WTC11 (cell line): ENCODE results near the gene SIGLEC12. TPM values are rescaled to one million over a fixed set of nuclear protein-coding genes. Genes with fewer than 3 reads are reported as not detected.

Experiments used
- ATAC-seq: fragments of 200-7000 bp; cut with Tn5 transposase; 2 replicates; pipeline ENCODE4 v1.10.0; 2021; ENCODE audit warnings: mild to moderate bottlenecking, moderate library complexity
- CTCF ChIA-PET: fragments of 300-600 bp; sonication (Branson Sonifier 250); formaldehyde crosslinking; loops from one replicate; lab custom pipeline; 2021; ENCODE audit warnings: antibody characterized with exemption; lab: Charles Lee
- POLR2A ChIA-PET: fragments of 350-600 bp; sonication (Branson Sonifier 250); formaldehyde crosslinking; loops from one replicate; lab custom pipeline; 2021; ENCODE audit warnings: antibody characterized with exemption; lab: Charles Lee
- DNase-seq: peaks from one replicate; pipeline ENCODE4 v3.0.0; 2021; ENCODE audit warnings: low spot score
- H3K27ac Mint-ChIP-seq: 2 replicates; pipeline ENCODE4 v1.8.0; 2021; ENCODE audit warnings: mixed read lengths
- H3K27me3 Mint-ChIP-seq: 2 replicates; pipeline ENCODE4 v1.8.0; 2021; ENCODE audit warnings: low read depth, mild to moderate bottlenecking, moderate library complexity, mixed read lengths
- H3K36me3 Mint-ChIP-seq: 2 replicates; pipeline ENCODE4 v1.8.0; 2021; ENCODE audit warnings: mixed read lengths
- H3K4me1 Mint-ChIP-seq: 2 replicates; pipeline ENCODE4 v1.8.0; 2022; ENCODE audit warnings: mixed read lengths
- H3K4me3 Mint-ChIP-seq: 2 replicates; pipeline ENCODE4 v1.8.0; 2021; ENCODE audit warnings: mild to moderate bottlenecking, moderate library complexity, mixed read lengths
- H3K9me3 Mint-ChIP-seq: 2 replicates; pipeline ENCODE4 v1.8.0; 2021; ENCODE audit warnings: mixed read lengths
- ATF6 ChIP-seq: sonication (generic); formaldehyde crosslinking; IDR thresholded peaks from 2 replicates; pipeline ENCODE4 v1.8.1; 2023; ENCODE audit warnings: mild to moderate bottlenecking, missing genetic modification reagents
- CREB1 ChIP-seq: sonication (generic); formaldehyde crosslinking; IDR thresholded peaks from 2 replicates; pipeline ENCODE4 v1.8.0; 2023; ENCODE audit warnings: mild to moderate bottlenecking, missing genetic modification reagents
- CREM ChIP-seq: sonication (generic); formaldehyde crosslinking; IDR thresholded peaks from 2 replicates; pipeline ENCODE4 v1.8.1; 2022; ENCODE audit warnings: mild to moderate bottlenecking, missing genetic modification reagents, moderate library complexity
- EMX1 ChIP-seq: fragments of 250-450 bp; sonication (Bioruptor Pico); IDR thresholded peaks from 2 replicates; pipeline ENCODE4 v1.8.0; 2021; ENCODE audit warnings: mild to moderate bottlenecking
- FOXK1 ChIP-seq: sonication (generic); formaldehyde crosslinking; IDR thresholded peaks from 2 replicates; pipeline ENCODE4 v1.8.0; 2022; ENCODE audit warnings: mild to moderate bottlenecking, moderate library complexity, missing genetic modification reagents
- FOXP1 ChIP-seq: sonication (generic); formaldehyde crosslinking; IDR thresholded peaks from 2 replicates; pipeline ENCODE4 v1.8.0; 2022; ENCODE audit warnings: missing genetic modification reagents, mild to moderate bottlenecking, moderate library complexity, borderline replicate concordance
- GRHL2 ChIP-seq: fragments of 250-450 bp; sonication (Bioruptor Pico); IDR thresholded peaks from 2 replicates; pipeline ENCODE4 v1.8.0; 2022; ENCODE audit warnings: mild to moderate bottlenecking, moderate library complexity; ENCODE audit not compliant: insufficient replicate concordance, severe bottlenecking
- HMGA2 ChIP-seq: fragments of 250-450 bp; sonication (Bioruptor Pico); IDR thresholded peaks from 2 replicates; pipeline ENCODE4 v1.4.0; 2021; ENCODE audit warnings: mild to moderate bottlenecking, moderate library complexity
- JAZF1 ChIP-seq: fragments of 250-450 bp; sonication (Bioruptor Pico); IDR thresholded peaks from 2 replicates; pipeline ENCODE4 v1.9.0; 2021; ENCODE audit warnings: moderate library complexity, mild to moderate bottlenecking, inconsistent platforms
- NFE2L1 ChIP-seq: sonication (generic); formaldehyde crosslinking; IDR thresholded peaks from 2 replicates; pipeline ENCODE4 v1.8.1; 2023; ENCODE audit warnings: missing genetic modification reagents
- NR1H2 ChIP-seq: sonication (generic); formaldehyde crosslinking; IDR thresholded peaks from 2 replicates; pipeline ENCODE4 v1.9.0; 2021; ENCODE audit warnings: mild to moderate bottlenecking, moderate library complexity, missing genetic modification reagents
- NR2C2 ChIP-seq: sonication (generic); formaldehyde crosslinking; IDR thresholded peaks from 2 replicates; pipeline ENCODE4 v1.8.0; 2022; ENCODE audit warnings: mild to moderate bottlenecking, missing genetic modification reagents
- RELA ChIP-seq: sonication (generic); formaldehyde crosslinking; IDR thresholded peaks from 2 replicates; pipeline ENCODE4 v1.8.1; 2022; ENCODE audit warnings: missing genetic modification reagents, mild to moderate bottlenecking, borderline replicate concordance
- SMAD3 ChIP-seq: sonication (generic); formaldehyde crosslinking; IDR thresholded peaks from 2 replicates; pipeline ENCODE4 v1.8.0; 2022; ENCODE audit warnings: missing genetic modification reagents, mild to moderate bottlenecking, borderline replicate concordance
- SOX15 ChIP-seq: fragments of 250-450 bp; sonication (Bioruptor Pico); IDR thresholded peaks from 2 replicates; pipeline ENCODE4 v1.9.0; 2021; ENCODE audit warnings: mild to moderate bottlenecking
- TCF7 ChIP-seq: sonication (generic); formaldehyde crosslinking; IDR thresholded peaks from 2 replicates; pipeline ENCODE4 v1.8.0; 2022; ENCODE audit warnings: mild to moderate bottlenecking, low read depth, missing genetic modification reagents, moderate library complexity
- TEAD1 ChIP-seq: sonication (generic); formaldehyde crosslinking; IDR thresholded peaks from 2 replicates; pipeline ENCODE4 v1.8.0; 2022; ENCODE audit warnings: mild to moderate bottlenecking, missing genetic modification reagents
- TEAD4 ChIP-seq: sonication (generic); formaldehyde crosslinking; IDR thresholded peaks from 2 replicates; pipeline ENCODE4 v1.8.0; 2022; ENCODE audit warnings: mild to moderate bottlenecking, missing genetic modification reagents
- ZBTB43 ChIP-seq: sonication (generic); formaldehyde crosslinking; IDR thresholded peaks from 2 replicates; pipeline ENCODE4 v1.8.1; 2023; ENCODE audit warnings: mild to moderate bottlenecking, missing genetic modification reagents
- ZNF121 ChIP-seq: sonication (generic); formaldehyde crosslinking; IDR thresholded peaks from 2 replicates; pipeline ENCODE4 v1.8.0; 2023; ENCODE audit warnings: missing genetic modification reagents
- ZNF219 ChIP-seq: sonication (generic); formaldehyde crosslinking; IDR thresholded peaks from 2 replicates; pipeline ENCODE4 v1.8.0; 2023; ENCODE audit warnings: missing genetic modification reagents, mild to moderate bottlenecking, borderline replicate concordance
- ZNF416 ChIP-seq: fragments of 250-450 bp; sonication (Bioruptor Pico); IDR thresholded peaks from 2 replicates; pipeline ENCODE4 v1.9.0; 2021; ENCODE audit warnings: mild to moderate bottlenecking, inconsistent platforms
- ZNF532 ChIP-seq: fragments of 250-450 bp; sonication (Bioruptor Pico); IDR thresholded peaks from 2 replicates; pipeline ENCODE4 v1.9.0; 2021; ENCODE audit warnings: mild to moderate bottlenecking, borderline replicate concordance
- ZNF671 ChIP-seq: fragments of 250-450 bp; sonication (Bioruptor Pico); IDR thresholded peaks from 2 replicates; pipeline ENCODE4 v1.8.0; 2021; ENCODE audit warnings: mild to moderate bottlenecking
- total RNA-seq: library from RNA; stranded (reverse); gene quantifications from 3 replicates; pipeline ENCODE4 v1.2.3, GENCODE V29; 2021
- TF ChIP-seq, protein P1 (sequence below): sonication (generic); formaldehyde crosslinking; conservative IDR thresholded peaks from 2 replicates; pipeline ENCODE4 v1.8.1; 2022; ENCODE audit warnings: mild to moderate bottlenecking, missing genetic modification reagents
- TF ChIP-seq, protein P2 (sequence below): sonication (generic); formaldehyde crosslinking; IDR thresholded peaks from 2 replicates; pipeline ENCODE4 v1.8.0; 2023; ENCODE audit warnings: mild to moderate bottlenecking, missing genetic modification reagents

Gene SIGLEC12
- total RNA-seq, 1 experiment from 2014 or later, result not detected

GRCh38 chr19:51456541-51457290 lies 44.9 kb downstream of the SIGLEC12 start:
- CTCF ChIA-PET, result interaction anchor here (0.9 to 1.6 kb wide), 2 partner anchors 200 to 204 kb away, joined by 3 to 4 read pairs; no protein-coding TSS in a partner anchor
- H3K36me3 Mint-ChIP-seq, result no peaks in the 10 kb centered on the region
- TF ChIP-seq, protein P1, sequence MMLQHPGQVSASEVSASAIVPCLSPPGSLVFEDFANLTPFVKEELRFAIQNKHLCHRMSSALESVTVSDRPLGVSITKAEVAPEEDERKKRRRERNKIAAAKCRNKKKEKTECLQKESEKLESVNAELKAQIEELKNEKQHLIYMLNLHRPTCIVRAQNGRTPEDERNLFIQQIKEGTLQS (CRISPR knock-in tag), result no peak
- no peak for TF ChIP-seq CREB1 (CRISPR knock-in tag)
- TF ChIP-seq FOXP1 (CRISPR knock-in tag), result no peak
- no peak for TF ChIP-seq GRHL2 (CRISPR knock-in tag)
- TF ChIP-seq ZNF532 (CRISPR knock-in tag), result no peak
- TF ChIP-seq ATF6 (CRISPR knock-in tag), result no peak
- no peak for TF ChIP-seq ZNF121 (CRISPR knock-in tag)
- no peak for TF ChIP-seq CREM (CRISPR knock-in tag)
- TF ChIP-seq HMGA2, result no peak
- POLR2A ChIA-PET, result no interaction called here
- DNase-seq (no peak), ATAC-seq (no peak)
- peaks cover 4% of the 10 kb centered on the region; the same call in 1 of the 2 replicates for H3K9me3 Mint-ChIP-seq
- peaks cover 28% of the 10 kb centered on the region for H3K27me3 Mint-ChIP-seq
- 0 out of 2 replicates have a peak, but pooled peaks cover 2% of the 10 kb centered on the region for H3K4me1 Mint-ChIP-seq
- H3K4me3 Mint-ChIP-seq, result no peak overlapping the region
- no peak overlapping the region for H3K27ac Mint-ChIP-seq

DNA sequence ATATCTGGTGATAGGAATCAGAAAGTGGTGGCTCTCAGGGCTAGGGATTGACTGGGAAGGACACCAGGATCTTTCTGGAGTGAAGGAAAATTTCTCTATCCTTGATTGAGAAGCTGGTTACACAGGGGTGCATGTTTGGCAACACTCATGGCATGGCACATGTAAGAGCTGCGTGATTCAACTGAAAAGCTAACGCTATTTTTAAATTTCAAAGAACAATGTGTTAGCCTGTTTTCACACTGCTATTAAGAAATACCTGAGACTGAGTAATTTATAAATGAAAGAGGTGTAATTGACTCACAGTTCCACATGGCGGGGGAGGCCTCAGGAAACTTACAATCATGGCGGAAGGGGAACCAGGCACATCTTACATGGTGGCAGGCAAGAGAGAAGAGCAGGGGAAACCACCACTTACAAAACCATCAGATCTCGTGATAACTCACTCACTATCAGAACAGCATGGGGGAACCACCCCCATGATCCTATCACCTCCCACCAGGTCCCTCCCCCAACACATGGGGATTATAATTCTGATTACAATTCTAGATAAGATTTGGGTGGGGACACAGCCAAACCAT lies 50.8 kb downstream of the SIGLEC12 start:
- H3K4me3 Mint-ChIP-seq, result no peak overlapping the region
- H3K27me3 Mint-ChIP-seq, result peaks cover 59% of the 10 kb centered on the region
- DNase-seq, result no peak
- peaks cover 42% of the 10 kb centered on the region for H3K9me3 Mint-ChIP-seq
- CTCF ChIA-PET, result no interaction called here
- H3K36me3 Mint-ChIP-seq, result peaks cover 5% of the 10 kb centered on the region; the same call in 1 of the 2 replicates
- TF ChIP-seq RELA (CRISPR knock-in tag) (no peak), TEAD4 (no peak), ZBTB43 (no peak), SOX15 (CRISPR knock-in tag) (no peak), TEAD1 (no peak), ZNF219 (CRISPR knock-in tag) (no peak), ZNF416 (CRISPR knock-in tag) (no peak), EMX1 (CRISPR knock-in tag) (no peak), TCF7 (CRISPR knock-in tag) (no peak), SMAD3 (CRISPR knock-in tag) (no peak), ZNF671 (CRISPR knock-in tag) (no peak), NFE2L1 (CRISPR knock-in tag) (no peak), NR1H2 (CRISPR knock-in tag) (no peak), FOXK1 (CRISPR knock-in tag) (no peak), JAZF1 (CRISPR knock-in tag) (no peak), NR2C2 (CRISPR knock-in tag) (no peak)
- TF ChIP-seq, protein P2, sequence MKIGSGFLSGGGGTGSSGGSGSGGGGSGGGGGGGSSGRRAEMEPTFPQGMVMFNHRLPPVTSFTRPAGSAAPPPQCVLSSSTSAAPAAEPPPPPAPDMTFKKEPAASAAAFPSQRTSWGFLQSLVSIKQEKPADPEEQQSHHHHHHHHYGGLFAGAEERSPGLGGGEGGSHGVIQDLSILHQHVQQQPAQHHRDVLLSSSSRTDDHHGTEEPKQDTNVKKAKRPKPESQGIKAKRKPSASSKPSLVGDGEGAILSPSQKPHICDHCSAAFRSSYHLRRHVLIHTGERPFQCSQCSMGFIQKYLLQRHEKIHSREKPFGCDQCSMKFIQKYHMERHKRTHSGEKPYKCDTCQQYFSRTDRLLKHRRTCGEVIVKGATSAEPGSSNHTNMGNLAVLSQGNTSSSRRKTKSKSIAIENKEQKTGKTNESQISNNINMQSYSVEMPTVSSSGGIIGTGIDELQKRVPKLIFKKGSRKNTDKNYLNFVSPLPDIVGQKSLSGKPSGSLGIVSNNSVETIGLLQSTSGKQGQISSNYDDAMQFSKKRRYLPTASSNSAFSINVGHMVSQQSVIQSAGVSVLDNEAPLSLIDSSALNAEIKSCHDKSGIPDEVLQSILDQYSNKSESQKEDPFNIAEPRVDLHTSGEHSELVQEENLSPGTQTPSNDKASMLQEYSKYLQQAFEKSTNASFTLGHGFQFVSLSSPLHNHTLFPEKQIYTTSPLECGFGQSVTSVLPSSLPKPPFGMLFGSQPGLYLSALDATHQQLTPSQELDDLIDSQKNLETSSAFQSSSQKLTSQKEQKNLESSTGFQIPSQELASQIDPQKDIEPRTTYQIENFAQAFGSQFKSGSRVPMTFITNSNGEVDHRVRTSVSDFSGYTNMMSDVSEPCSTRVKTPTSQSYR (CRISPR knock-in tag), result no peak
- H3K27ac Mint-ChIP-seq, result no peak overlapping the region
- POLR2A ChIA-PET, result no interaction called here
- ATAC-seq, result no peak
- H3K4me1 Mint-ChIP-seq, result no peaks in the 10 kb centered on the region
